Panc1 (cell line): Measurements from ENCODE around the gene HYAL2. TPM values are rescaled to one million over a fixed set of nuclear protein-coding genes. Genes with fewer than 3 reads are reported as not detected.

Experiments
- ATAC-seq: fragments of 200-7000 bp; cut with Tn5 transposase; 2 replicates; pipeline ENCODE4 v1.9.1; 2020; ENCODE audit warnings: mild to moderate bottlenecking, moderate library complexity
- BruUV-seq: library from RNA; stranded (reverse); fragments of 400-500 nt; replicated peaks from 2 replicates; lab custom pipeline; 2021; lab: Mats Ljungman, UMichigan
- CTCF ChIA-PET: fragments of 300-600 bp; sonication (Branson Sonifier 250); formaldehyde crosslinking; loops from one replicate; lab custom pipeline; 2022; ENCODE audit warnings: antibody characterized with exemption; lab: Charles Lee
- POLR2A ChIA-PET: fragments of 300-600 bp; sonication (Branson Sonifier 250); formaldehyde crosslinking; loops from one replicate; lab custom pipeline; 2022; ENCODE audit warnings: antibody characterized with exemption; lab: Charles Lee
- DNase-seq: peaks from one replicate; pipeline ENCODE4 v3.0.0-alpha.2; 2010; ENCODE audit warnings: low read depth, low spot score
- H3K27ac ChIP-seq: 2 replicates; pipeline ENCODE4 v1.5.1; 2011; ENCODE audit warnings: mild to moderate bottlenecking, low read length, inconsistent platforms
- H3K27me3 ChIP-seq: fragments of 200-500 bp; sonication (Bioruptor generic); 2 replicates; pipeline ENCODE4 v1.6.0; 2014; ENCODE audit warnings: low read length, inconsistent platforms; ENCODE audit not compliant: control insufficient read depth, insufficient read depth
- H3K36me3 ChIP-seq: fragments of 200-500 bp; sonication (Bioruptor generic); 2 replicates; pipeline ENCODE4 v1.5.1; 2014; ENCODE audit warnings: inconsistent platforms, mild to moderate bottlenecking, low read length, moderate library complexity; ENCODE audit not compliant: control insufficient read depth, insufficient read depth
- H3K4me1 ChIP-seq: 2 replicates; pipeline ENCODE4 v1.5.1; 2011; ENCODE audit warnings: inconsistent platforms, mild to moderate bottlenecking, low read length, moderate library complexity; ENCODE audit not compliant: control insufficient read depth, insufficient read depth
- H3K4me3 ChIP-seq, 2 experiments: 2 replicates each; pipeline ENCODE4 v1.5.1; 2011 to 2012; ENCODE audit warnings: low read depth in 2 of 2, low read length in 2 of 2, mild to moderate bottlenecking in 2 of 2, inconsistent platforms in 1 of 2, moderate library complexity in 1 of 2
- H3K9me3 ChIP-seq: fragments of 200-500 bp; sonication (Bioruptor generic); 2 replicates; pipeline ENCODE4 v1.5.1; 2014; ENCODE audit warnings: low read depth, mild to moderate bottlenecking, inconsistent platforms, low read length, moderate library complexity; ENCODE audit not compliant: control insufficient read depth, insufficient read depth
- POLR2AphosphoS5 ChIP-seq: IDR thresholded peaks from 2 replicates; pipeline ENCODE4 v1.6.1; 2012; ENCODE audit warnings: mild to moderate bottlenecking, low read depth, low read length, moderate library complexity
- SIN3A ChIP-seq: IDR thresholded peaks from 2 replicates; pipeline ENCODE4 v1.6.1; 2012; ENCODE audit warnings: low read depth, mild to moderate bottlenecking, low read length, moderate library complexity, borderline replicate concordance; ENCODE audit not compliant: insufficient read depth
- TCF7L2 ChIP-seq: IDR thresholded peaks from 2 replicates; pipeline ENCODE4 v1.6.1; 2011; ENCODE audit warnings: mild to moderate bottlenecking, low read depth, low read length, inconsistent platforms
- in situ Hi-C: cut with HindIII; loops from 2 replicates; pipeline ENCODE4 v1.10.0; 2016; ENCODE audit warnings: low sequenced_read_pairs, low pct_unique_long_range_greater_than_20kb
- intact Hi-C: fragments of 100-400 bp; cut with micrococcal nuclease; formaldehyde crosslinking; loops from one replicate; pipeline ENCODE4 v1.10.0; 2022; ENCODE audit not compliant: unreplicated experiment
- total RNA-seq: library from RNA; stranded (reverse); gene quantifications from one replicate; pipeline ENCODE4 v1.2.1, GENCODE V29; 2021; ENCODE audit not compliant: unreplicated experiment
- TF ChIP-seq, protein P1 (sequence below), 2 experiments: IDR thresholded peaks; 2 replicates each; pipeline ENCODE4 v1.6.1; 2011 to 2012; ENCODE audit warnings: low read depth in 2 of 2, control low read depth in 1 of 2, low read length in 1 of 2, mild to moderate bottlenecking in 1 of 2, moderate library complexity in 1 of 2; ENCODE audit not compliant: insufficient read depth in 1 of 2
- TF ChIP-seq, protein P2 (sequence below): fragments of 450-650 bp; IDR thresholded peaks from 2 replicates; pipeline ENCODE4 v1.5.1; 2017; ENCODE audit warnings: mild to moderate bottlenecking

The HYAL2 gene
- total RNA-seq, 1 experiment from 2014 or later: 41.5 TPM

DNA sequence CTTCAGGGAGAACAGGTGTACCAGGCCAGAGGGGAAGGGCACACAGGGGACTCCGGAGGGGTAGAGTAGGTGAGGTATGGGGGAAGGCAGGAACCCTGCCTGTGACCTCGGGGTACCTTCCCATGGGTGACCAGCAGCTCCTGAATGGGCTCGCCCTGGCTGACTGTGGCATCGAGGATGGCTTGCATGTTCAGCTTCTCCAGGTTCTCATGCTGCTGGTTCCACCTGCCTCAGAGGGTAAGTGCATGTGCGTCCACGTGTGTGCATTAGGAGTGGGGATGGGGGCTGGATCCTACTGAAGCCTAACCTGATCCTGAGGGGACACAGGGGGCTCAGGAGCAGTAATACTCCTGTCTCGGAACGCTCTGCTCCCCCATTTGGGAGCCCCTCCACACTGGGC lies 22.5 kb upstream of the HYAL2 start:
- Histone ChIP-seq H3K4me3 (peak overlapping the region; percentile 47 to 68), H3K9me3 (no peaks in the 10 kb centered on the region), H3K27ac (peak overlapping the region; percentile 18; the same call in 1 of the 2 replicates), H3K36me3 (no peaks in the 10 kb centered on the region), H3K27me3 (no peaks in the 10 kb centered on the region), H3K4me1 (peaks cover 6% of the 10 kb centered on the region)
- BruUV-seq: no TSS peak
- no peak for DNase-seq
- in situ Hi-C loops (no loop called here), intact Hi-C loops (no loop called here)
- POLR2A ChIA-PET: interaction anchor here (0.6 to 0.8 kb wide), 2 partner anchors 9 to 17 kb away, joined by 4 to 14 read pairs; no protein-coding TSS in a partner anchor
- TF ChIP-seq TCF7L2 (no peak), POLR2AphosphoS5 (no peak), SIN3A (no peak)
- TF ChIP-seq, protein P1, sequence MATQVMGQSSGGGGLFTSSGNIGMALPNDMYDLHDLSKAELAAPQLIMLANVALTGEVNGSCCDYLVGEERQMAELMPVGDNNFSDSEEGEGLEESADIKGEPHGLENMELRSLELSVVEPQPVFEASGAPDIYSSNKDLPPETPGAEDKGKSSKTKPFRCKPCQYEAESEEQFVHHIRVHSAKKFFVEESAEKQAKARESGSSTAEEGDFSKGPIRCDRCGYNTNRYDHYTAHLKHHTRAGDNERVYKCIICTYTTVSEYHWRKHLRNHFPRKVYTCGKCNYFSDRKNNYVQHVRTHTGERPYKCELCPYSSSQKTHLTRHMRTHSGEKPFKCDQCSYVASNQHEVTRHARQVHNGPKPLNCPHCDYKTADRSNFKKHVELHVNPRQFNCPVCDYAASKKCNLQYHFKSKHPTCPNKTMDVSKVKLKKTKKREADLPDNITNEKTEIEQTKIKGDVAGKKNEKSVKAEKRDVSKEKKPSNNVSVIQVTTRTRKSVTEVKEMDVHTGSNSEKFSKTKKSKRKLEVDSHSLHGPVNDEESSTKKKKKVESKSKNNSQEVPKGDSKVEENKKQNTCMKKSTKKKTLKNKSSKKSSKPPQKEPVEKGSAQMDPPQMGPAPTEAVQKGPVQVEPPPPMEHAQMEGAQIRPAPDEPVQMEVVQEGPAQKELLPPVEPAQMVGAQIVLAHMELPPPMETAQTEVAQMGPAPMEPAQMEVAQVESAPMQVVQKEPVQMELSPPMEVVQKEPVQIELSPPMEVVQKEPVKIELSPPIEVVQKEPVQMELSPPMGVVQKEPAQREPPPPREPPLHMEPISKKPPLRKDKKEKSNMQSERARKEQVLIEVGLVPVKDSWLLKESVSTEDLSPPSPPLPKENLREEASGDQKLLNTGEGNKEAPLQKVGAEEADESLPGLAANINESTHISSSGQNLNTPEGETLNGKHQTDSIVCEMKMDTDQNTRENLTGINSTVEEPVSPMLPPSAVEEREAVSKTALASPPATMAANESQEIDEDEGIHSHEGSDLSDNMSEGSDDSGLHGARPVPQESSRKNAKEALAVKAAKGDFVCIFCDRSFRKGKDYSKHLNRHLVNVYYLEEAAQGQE (IDR thresholded peaks at IDR 0.05; ENCODE audit: insufficient read depth in 1 of 2, low read depth in 2 of 2, low read length in 1 of 2): no peak
- TF ChIP-seq, protein P2, sequence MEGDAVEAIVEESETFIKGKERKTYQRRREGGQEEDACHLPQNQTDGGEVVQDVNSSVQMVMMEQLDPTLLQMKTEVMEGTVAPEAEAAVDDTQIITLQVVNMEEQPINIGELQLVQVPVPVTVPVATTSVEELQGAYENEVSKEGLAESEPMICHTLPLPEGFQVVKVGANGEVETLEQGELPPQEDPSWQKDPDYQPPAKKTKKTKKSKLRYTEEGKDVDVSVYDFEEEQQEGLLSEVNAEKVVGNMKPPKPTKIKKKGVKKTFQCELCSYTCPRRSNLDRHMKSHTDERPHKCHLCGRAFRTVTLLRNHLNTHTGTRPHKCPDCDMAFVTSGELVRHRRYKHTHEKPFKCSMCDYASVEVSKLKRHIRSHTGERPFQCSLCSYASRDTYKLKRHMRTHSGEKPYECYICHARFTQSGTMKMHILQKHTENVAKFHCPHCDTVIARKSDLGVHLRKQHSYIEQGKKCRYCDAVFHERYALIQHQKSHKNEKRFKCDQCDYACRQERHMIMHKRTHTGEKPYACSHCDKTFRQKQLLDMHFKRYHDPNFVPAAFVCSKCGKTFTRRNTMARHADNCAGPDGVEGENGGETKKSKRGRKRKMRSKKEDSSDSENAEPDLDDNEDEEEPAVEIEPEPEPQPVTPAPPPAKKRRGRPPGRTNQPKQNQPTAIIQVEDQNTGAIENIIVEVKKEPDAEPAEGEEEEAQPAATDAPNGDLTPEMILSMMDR: no peak
- CTCF ChIA-PET: no interaction called here
- ATAC-seq: no peak

DNA sequence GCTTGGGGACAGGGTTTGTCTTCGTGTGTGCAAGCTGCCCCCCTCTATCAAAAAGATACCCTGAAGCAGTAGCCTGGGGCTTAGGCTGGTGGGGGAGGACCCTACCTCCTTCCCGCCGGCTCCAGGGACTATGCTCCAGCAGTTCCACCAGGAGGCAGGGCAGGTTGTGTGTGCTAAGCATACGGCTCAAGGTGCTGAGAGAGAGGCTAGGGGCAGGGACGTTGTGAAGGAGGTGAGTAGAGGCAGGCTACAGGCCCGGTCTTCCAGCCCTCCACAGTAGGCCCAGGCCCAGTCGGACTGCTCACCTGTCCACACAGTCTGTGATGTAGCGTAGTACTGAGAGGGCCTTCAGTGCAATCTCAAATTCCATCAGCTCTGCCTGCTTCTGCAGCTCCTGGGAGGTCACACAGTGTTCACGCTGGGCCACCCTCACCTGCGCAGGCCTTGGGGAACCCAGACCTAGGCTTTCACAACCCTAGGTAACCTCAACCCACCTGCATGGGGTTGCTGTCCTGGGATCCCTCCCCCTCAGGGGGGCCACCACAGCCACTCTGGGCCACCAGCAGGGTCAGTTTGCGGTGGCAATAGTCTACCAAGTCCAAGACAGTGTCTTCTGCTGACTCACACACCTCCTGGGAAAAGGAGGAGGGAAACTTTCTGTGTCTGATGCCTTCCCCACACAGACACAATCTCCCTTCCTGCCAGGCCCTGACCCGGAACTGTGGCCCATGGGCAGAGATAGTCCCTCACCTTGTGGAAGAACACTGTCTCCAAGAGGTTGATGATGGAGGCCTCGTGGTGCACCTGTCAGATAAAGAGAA lies 20.5 kb upstream of the HYAL2 start:
- BruUV-seq: no TSS peak
- ChIA-PET POLR2A (no interaction called here), CTCF (interaction anchor here (0.6 kb wide), 1 partner anchor 179 kb away, joined by 10 read pairs; no protein-coding TSS in a partner anchor)
- TF ChIP-seq POLR2AphosphoS5: no peak
- TF ChIP-seq TCF7L2: no peak
- no peak for TF ChIP-seq SIN3A
- TF ChIP-seq, protein P2: no peak
- TF ChIP-seq, protein P1 (IDR thresholded peaks at IDR 0.05; ENCODE audit: insufficient read depth in 1 of 2, low read depth in 2 of 2, low read length in 1 of 2): no peak
- H3K36me3 ChIP-seq: no peaks in the 10 kb centered on the region
- DNase-seq (no peak), ATAC-seq (no peak)
- H3K27ac ChIP-seq: no peak overlapping the region
- H3K9me3 ChIP-seq: no peaks in the 10 kb centered on the region
- no peaks in the 10 kb centered on the region for H3K27me3 ChIP-seq
- 0 out of 2 replicates have a peak, but pooled peaks cover 6% of the 10 kb centered on the region for H3K4me1 ChIP-seq
- in situ Hi-C loops: no loop called here
- no peak overlapping the region for H3K4me3 ChIP-seq
- intact Hi-C loops: no loop called here
